Measurements from ENCODE around the gene LINGO4.
A peak's percentile ranks its signal among the peaks of the same experiment; 100 is the strongest.

LINGO4 gene

DNA sequence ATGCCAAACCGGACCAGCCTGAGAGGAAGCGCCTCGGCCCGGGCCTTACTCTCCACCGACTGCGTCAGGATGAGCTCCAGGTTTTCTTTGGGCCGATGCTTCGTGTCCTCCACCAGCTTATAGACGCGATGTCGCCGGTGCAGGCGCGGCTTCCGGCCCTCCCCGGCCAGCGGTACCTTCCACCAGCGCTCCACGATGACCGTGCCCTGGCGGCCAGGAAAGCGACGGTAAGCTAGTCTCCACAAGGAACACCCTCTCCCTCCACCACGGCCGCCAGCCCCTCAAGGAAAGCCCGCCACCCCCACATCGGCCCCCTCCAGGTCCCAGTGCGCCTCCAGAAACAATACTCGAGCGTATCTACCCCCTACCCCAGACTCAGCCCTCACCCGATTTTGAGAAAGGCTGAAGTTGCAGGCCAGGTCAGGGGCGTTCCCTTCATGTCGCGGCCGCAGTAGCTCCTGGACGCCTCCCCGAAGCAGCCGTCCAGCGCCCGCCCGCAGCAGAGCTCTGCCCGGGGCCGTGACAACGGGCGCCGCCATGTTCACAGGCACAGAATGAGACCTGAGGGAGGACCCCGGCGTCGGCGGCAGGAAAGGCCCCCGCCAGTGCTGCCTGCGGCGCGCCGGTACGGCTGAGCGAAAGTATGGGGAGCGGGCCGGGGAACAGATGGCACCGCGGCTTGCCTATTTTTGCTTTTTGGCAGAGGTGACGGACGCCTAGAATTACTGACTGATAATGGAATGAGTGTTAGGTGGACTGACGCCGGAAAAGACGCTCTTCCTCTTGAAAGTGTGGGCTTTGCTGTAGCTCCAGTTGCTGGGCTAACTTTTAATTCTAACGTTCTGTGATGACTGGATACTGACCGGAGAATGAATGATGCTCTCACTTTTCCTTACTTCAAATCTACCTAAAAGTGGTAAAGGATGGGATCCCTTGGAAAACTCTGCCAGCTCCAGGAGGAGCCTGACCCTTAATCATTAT, 42.0 kb downstream of the LINGO4 start, which contains the start of gene MRPL9:
Gene MRPL9 (minus strand): TSS at position 556 of the 981 bp plus-strand sequence. CDS start 17 bp downstream, at position 539.
- no peaks in the 10 kb centered on the region for H3K36me3 ChIP-seq (ENCODE audit: insufficient read depth, low read length)
- H3K79me2 ChIP-seq (ENCODE audit: control insufficient read depth, insufficient read depth, low read length, unreplicated experiment) = peaks cover 12% of the 10 kb centered on the region
- H3K27me3 ChIP-seq (ENCODE audit: insufficient read depth, low read length) = no peaks in the 10 kb centered on the region
- H3K4me1 ChIP-seq (ENCODE audit: control insufficient read depth, insufficient read depth, low read length, unreplicated experiment) = peaks cover 8% of the 10 kb centered on the region
- peak within 1 kb of the TSS; percentile 88 for H2AFZ ChIP-seq (ENCODE audit: low read length, unreplicated experiment)
- H3K4me3 ChIP-seq (ENCODE audit: low read depth, low read length) = peak within 1 kb of the TSS; percentile 87
- H3K27ac ChIP-seq (ENCODE audit: low read depth, low read length) = peak within 1 kb of the TSS; percentile 53

DNA sequence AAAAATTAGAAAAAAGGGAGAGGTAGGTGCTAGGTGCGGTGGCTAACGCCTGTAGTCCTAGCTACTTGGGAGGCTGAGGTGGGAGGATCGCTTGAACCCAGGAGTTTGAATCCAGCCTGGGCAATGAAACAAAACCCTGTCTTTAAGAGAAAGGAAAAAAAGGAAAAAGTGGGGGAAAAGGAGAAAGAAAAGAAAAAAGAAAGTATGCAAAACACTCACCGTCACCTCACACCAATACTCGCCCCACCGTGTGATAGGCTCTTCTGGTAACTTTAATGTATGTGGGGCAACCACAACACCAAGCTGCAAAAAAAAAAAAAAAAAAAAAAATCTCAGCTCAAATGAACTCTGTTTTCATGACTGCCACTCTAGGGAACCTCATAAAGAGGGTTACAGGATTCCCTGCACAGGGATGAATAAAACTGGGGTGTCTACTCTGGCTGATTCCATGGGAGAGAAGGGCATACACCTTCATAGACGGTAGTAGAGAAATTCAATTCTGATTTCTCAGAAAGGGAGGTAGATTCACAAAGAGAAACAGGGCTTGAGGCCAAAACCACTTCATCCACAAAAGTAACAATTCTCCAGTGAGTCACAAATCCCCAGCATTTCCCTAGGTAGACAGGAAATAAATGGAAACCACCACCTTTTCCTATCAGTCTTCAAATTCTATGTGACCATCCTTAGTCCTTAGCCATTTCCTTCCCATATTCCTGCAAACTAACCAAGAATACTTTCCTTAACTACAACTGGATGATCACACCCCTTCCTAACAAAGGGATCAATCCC, 44.4 kb downstream of the LINGO4 start:
- peaks cover 3% of the 10 kb centered on the region; the same call in 1 of the 2 replicates for H3K36me3 ChIP-seq (ENCODE audit: insufficient read depth, low read length)

DNA sequence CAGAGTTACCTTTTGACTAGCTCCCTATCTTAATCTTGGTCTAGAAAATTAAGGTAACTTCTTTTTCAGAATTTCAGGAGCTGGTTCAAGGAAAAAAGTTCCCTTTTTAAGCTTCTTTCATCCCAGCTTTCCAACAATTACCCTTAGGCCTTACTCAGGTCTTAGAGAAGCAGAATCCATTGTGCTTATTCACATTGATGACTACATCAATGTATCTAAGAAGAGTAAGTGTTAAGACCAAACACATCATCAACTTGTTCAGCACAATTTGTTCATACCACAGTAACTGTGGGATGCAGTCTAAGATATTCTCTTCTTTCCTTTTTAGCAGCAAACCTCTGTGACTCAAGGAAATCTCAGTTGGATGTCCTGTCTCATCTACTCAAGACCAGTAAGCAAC, 46.0 kb downstream of the LINGO4 start:
- Histone ChIP-seq H2AFZ (ENCODE audit: low read length, unreplicated experiment) (no peak overlapping the region), H3K36me3 (ENCODE audit: insufficient read depth, low read length) (peaks cover 4% of the 10 kb centered on the region; the same call in 1 of the 2 replicates), H3K27ac (ENCODE audit: low read depth, low read length) (no peak overlapping the region), H3K4me1 (ENCODE audit: control insufficient read depth, insufficient read depth, low read length, unreplicated experiment) (peaks cover 15% of the 10 kb centered on the region), H3K27me3 (ENCODE audit: insufficient read depth, low read length) (no peaks in the 10 kb centered on the region), H3K79me2 (ENCODE audit: control insufficient read depth, insufficient read depth, low read length, unreplicated experiment) (peaks cover 9% of the 10 kb centered on the region), H3K4me3 (ENCODE audit: low read depth, low read length) (no peak overlapping the region)

More for the DNA sequence above, 44.4 kb downstream of the LINGO4 start:
- Histone ChIP-seq H3K27me3 (ENCODE audit: insufficient read depth, low read length) (no peaks in the 10 kb centered on the region), H3K27ac (ENCODE audit: low read depth, low read length) (no peak overlapping the region), H3K4me1 (ENCODE audit: control insufficient read depth, insufficient read depth, low read length, unreplicated experiment) (peaks cover 21% of the 10 kb centered on the region), H3K4me3 (ENCODE audit: low read depth, low read length) (no peak overlapping the region), H3K79me2 (ENCODE audit: control insufficient read depth, insufficient read depth, low read length, unreplicated experiment) (peaks cover 12% of the 10 kb centered on the region), H2AFZ (ENCODE audit: low read length, unreplicated experiment) (no peak overlapping the region)

DNA sequence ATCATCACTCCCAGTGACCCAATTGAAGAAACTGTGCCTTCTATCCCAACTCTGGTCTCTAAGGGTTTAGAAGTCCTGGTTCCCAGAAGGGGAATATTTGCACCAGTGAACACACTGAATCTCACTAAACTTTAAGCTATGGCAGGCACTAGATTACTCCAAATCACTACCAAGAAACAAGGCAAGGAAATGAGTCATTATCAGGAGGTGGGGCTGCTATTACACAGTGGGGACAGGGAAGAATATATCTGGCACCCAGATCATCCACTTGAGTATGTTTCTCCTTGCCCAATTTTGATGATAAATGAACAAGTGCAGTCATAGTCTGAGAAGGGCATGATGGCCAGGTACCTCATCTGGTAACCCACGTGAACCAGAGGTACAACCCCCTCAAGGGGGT, 48.9 kb downstream of the LINGO4 start:
- H3K27me3 ChIP-seq (ENCODE audit: insufficient read depth, low read length) = no peaks in the 10 kb centered on the region
- no peak overlapping the region for H3K4me3 ChIP-seq (ENCODE audit: low read depth, low read length)
- no peak overlapping the region for H2AFZ ChIP-seq (ENCODE audit: low read length, unreplicated experiment)
- no peaks in the 10 kb centered on the region for H3K79me2 ChIP-seq (ENCODE audit: control insufficient read depth, insufficient read depth, low read length, unreplicated experiment)
- H3K36me3 ChIP-seq (ENCODE audit: insufficient read depth, low read length) = peaks cover 4% of the 10 kb centered on the region; the same call in 1 of the 2 replicates
- peaks cover 14% of the 10 kb centered on the region for H3K4me1 ChIP-seq (ENCODE audit: control insufficient read depth, insufficient read depth, low read length, unreplicated experiment)
- no peak overlapping the region for H3K27ac ChIP-seq (ENCODE audit: low read depth, low read length)

Data from ACC112 (cell line).